ENCODE data around the gene CAD.
"Not testable (repeated sequence)": the region's sequence is repeated elsewhere in the genome, so short reads cannot be mapped to it uniquely, and the experiment has no call there.

CAD gene

DNA sequence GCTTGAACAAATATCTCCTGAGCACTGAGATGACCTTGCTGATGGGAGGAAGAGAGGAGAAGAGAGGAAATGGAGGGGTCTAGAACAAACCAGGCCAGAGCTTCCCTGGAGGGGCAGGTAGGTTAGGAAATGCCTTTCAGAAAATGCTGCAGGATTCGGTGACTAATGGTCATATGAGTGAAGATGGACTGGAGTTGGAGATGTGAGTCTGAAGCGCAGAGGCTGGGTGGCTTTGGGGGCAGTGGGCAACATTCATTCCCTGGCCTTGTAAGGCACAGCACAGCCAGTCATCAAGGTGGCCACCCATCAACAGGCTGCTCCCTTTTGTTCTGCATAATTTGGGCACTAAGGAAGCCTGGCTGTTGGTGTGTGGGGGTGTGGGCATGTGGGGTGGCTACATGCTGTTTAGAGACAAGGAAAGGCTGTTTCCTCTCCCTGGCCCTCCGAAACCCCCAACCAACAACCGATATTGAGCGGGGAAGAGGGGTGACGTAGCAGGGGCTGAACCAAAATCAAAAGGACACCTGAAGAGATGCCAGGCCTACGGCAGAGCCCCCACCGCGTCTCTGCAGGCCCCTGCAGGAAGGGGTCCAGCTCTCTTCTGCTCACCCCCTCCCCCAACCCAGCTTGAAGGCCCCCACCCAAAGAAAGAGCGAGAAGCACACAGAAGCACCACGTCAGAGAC, 44.2 kb downstream of the CAD start:
- DNase-seq, result no peak

- DNase-seq, result no peak
These were observed 44.7 kb downstream of the CAD start for GRCh38 chr2:27261926-27262298.

DNA sequence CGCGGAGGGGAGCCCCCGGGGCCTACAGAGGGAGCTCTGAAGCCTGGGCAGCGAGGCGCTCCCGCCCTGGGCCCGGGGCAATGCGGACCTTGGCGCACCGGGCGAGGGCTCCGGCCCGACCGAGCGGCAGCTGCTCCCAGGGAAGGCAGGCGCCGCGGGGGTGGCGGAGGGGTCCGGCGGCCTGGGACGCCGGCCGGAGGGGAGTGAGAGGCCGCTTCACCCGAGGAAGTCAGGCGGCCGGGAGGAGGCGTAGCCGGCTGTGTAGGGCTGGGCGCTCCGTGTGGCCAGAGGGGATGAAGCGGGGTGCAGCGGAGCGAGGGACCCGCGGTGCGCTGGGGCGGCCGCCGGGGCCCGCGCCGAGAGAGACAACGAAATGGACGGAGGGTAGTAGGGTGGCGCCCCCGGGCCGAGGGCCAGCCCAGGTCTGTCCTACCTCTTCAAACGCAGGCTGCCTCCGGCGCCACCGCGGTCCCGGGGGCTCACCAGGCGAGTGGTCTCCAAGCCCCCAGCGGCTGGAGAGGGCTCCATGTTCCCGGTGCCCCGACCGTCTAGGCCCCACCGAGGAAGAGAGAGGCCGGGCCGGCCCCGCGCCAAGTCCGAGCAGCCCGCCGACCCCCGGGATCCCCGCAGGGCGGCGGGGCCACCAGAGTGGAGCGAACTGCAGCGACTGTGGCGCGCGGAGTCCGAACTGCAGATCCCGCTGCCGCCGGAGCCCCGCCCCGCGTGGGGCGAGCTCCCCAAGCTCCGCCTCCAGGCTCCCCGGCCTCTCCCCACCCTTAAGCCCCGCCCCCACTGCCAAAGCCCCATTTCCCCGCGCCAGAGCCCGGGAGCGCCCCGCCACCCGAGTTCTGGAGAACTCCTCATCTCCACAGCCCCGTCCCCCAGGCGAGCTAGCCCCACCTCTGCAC, 45.5 kb downstream of the CAD start, which contains the start of gene SLC30A3:
Gene SLC30A3 (minus strand): TSS at position 669 of the 908 bp plus-strand sequence. CDS start 141 bp downstream, at position 528.
- peak; percentile 87 for DNase-seq

DNA sequence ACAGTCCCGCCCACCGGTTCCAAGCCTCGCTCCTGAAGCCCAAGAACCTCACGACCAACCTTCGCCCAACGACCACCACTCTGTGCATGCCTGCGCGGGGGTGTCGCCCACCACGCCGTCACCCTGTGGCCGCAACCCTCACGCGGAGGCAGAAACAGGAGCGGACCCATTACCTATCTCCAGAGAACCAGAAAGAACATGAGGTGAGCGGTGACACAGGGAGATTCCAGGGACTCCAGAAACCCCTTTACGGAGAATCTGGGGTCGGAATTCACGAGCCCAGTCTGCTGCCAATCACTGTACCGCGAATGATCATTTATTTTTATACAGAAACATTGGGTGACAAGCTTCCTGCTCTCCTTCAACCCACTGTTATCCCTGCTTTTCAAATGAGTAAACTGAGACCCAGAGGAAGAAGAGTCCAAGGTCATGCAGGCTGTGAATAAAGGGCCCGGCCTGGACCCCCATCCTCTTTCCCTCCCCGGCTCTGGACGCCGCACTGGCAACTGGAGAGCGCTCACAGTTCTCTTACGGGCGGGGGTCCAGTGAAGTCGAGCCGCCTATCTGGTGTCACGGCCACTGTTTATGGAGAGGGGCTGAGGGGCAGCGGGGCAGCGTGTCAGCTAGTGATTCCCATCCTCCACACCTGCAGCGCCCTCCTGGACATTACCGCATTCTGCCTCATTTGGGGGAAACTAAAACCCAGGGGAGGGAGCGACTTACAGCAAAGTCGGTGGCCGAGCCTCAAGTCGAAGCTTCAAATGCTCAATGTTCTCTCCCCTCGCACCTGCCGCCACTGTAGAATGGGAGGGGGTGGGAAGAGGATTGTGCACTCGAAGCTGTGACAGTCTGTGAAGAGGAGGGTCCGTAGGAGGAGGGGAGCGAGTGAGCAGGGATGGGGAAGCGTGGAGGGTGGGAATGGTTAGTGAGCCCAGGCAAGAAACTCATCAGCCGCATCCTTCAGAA, 46.4 kb downstream of the CAD start:
- DNase-seq, result no peak

DNA sequence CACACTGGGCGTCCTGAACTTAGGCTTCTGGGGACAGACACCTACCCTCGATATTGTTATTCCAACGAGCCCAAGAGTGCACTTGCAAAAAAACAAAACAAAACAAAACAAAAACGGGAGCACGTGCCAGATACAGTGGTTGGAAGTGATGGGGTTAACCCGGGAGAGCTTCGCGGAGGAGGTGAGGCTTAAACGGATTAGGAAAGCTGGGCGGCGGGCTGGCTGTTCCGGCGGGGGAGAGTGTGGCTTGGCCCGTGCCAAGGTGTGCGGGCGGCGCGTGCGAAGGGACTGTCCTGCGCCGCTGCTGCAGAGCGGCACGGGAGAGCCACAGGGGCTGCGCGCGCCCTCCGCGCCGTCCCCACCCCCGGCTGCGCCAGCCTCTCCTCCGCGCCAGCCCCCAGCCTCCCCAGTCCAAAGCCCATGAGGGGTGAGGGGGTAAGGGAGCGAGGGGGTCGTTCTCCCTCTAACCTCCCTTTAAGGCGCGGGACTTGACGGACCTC, 47.1 kb downstream of the CAD start:
- DNase-seq, result peak; percentile 15

DNA sequence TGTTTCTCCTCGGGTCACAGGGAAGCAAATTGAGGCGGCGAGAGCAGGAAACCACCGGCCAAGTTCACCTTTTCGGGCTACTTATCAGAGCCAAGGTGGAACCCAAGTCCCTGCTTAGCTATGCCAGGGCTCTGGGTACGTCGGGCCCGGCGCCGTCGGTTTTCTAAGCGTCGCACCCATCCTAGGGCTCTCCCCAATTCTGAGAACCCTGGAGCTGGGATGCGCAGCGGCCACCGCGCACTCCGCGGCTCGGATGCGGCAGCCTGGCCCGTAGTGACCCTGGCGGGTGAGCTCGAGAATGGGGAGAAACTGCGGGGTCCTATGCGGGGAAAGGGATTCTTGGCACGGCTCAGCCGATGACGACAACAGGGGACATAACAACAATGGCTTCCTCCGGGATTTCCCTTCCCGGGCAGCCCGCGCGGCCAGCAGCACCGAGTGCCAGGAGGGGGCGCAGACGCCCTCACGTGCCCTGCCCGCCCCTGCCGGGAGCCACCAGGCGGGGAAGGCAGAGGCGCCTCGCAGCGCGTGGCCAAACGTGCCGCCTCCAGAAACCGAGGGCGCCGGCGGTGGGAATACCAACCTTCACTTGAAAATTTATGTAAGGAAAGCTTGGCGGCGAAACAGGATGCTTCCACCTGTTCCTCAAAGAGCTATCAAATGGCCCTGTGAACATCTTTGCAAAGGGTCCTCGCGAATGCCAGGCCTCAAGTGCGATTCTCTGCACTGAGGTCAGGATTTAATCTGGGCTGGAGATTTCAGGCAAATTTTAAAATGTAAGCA, 47.8 kb downstream of the CAD start:
- DNase-seq, result peak; percentile 69

GRCh38 chr2:27265536-27265870, 48.3 kb downstream of the CAD start:
- no peak for DNase-seq

DNA sequence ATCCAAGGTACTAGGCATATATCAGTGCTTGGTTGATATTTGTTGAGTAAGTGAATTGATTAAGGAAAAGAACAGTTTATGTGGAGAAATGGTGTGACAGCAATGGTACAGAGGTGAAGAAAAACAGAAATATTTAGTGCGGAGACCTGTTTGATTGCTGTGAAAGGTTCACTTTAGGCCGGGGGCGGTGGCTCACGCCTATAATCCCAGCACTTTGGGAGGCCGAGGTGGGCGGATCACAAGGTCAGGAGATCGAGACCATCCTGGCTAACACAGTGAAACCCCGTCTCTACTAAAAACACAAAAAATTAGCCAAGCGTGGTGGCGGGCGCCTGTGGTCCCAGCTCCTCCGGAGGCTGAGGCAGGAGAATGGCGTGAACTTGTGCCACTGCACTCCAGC, 51.1 kb downstream of the CAD start:
- not testable (repeated sequence) for DNase-seq

DNA sequence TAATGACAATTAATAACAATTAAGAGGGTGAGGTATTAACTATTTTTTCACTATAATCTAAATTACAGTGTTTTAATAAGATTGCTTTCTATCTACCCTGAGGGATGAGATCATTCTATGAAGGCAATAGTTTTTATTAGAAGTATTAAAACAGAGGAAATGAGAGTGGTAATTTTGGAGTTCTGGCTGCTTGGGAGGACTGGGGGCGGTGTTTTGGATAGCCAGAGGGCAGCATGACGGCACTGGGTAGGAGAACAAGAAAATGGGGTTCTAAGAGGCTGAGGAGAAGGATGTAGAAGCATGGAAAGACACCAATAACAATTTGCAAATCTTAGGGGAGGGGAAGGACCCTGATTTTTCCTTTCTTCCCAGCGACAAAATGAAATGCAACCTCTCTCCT, 53.0 kb downstream of the CAD start:
- DNase-seq, result no peak

GRCh38 chr2:27270670-27271069, 53.5 kb downstream of the CAD start:
- DNase-seq, result no peak

- no peak for DNase-seq
These were observed 54.6 kb downstream of the CAD start for GRCh38 chr2:27271631-27272340.

DNA sequence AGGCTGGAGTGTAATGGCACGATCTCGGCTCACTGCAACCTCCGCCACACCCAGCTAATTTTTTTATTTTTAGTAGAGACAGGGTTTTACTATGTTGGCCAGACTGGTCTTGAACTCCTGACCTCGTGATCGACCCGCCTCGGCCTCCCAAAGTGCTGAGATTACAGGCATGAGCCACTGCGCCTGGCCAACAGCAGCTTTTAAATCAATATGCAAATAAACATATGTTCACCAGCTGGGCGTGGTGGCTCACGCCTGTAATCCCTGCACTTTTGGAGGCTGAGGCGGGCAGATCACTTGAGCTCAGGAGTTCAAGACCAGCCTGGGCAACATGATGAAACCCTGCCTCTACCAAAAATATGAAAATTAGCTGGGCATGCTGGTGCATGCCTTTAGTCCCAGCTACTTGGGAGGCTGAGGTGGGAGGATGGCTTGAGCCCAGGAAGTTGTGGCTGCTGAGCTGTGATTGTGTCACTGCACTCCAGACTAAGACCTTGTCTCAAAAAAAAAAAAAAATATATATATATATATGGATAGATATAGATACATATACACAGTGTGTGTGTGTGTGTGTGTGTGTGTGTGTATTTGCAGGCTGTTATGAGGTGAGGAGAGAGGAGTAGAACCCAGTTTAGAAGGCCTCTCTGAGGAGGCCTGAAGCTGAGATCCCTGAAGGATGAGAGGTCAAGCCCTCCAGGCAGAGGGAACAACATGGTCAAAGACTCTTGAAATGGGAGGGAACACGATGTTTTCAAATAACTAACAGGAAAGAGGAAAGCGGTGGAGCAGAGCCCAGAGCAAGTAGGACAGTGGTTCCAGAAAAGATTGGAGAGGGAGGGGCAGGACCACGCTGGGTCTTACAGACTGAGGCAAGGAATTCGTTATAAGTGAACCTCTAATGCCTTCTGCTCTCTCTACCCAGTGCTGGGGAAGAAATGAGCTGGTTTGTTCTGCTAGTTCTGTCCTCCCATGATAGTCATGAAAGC, 55.7 kb downstream of the CAD start:
- DNase-seq, result not testable (repeated sequence)

GRCh38 chr2:27275211-27276150, 58.3 kb downstream of the CAD start, which contains the start of gene DNAJC5G:
DNAJC5G (plus strand) TSS chr2:27275433; CDS start chr2:27276729, 1,296 bp downstream.
- no peak for DNase-seq

DNA sequence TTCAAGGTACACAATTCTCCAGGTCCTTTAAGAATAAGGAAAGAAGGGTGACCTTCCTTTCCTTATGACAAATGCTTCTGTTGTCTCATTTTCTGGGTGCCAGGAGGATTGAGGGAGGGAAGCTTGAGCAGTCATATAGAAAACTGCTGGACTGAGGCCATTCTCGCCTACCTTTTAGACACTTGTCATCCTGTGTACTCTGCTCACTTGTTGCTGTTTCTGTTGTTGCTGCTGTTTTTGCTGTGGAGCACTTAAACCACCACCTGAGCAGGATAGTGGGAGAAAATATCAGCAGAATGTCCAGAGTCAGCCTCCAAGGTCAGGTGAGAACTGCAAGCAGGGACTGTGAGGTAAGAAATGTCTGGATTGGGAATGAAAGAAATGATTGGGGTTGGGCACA, 60.8 kb downstream of the CAD start:
- no peak for DNase-seq

- no peak for DNase-seq
These were observed 63.7 kb downstream of the CAD start for GRCh38 chr2:27280826-27281225.

GRCh38 chr2:27281442-27281841, 64.3 kb downstream of the CAD start:
- DNase-seq, result no peak

DNA sequence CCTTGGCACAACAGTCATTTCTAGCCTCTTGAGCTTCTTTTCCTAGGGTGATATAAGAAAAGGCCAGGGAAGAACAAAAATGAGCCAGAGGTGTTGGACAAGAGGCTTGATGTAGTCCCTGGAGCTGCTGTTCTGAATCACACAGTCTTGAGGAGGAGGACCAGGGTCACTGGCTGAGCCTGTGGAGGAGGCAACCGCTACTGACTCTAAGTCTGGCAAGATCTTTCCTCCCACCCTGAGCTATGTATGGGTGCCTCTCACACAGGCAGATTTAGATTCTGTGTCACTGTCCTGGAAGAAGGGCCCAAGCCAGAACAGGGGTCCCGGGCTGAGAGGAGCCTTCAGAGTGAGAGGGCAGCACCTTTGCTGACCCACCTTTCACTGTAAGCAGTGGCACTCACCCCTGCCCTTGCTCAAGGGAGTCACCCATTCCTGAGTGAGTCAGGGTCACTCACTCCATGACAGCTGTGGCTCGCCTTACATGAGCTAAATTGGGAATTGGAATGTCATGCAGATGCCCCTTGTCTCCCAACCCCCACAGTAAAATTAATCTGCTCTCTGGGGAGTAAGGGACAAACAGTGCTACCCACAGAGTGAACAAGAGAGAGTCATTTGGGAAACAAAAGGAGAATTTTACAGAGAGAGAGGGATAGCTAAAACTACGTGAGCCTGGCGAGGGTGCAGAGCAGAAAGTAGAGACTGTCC, 64.8 kb downstream of the CAD start, which contains the start of gene TRIM54:
Gene TRIM54 (plus strand): TSS at position 575 of the 705 bp plus-strand sequence. CDS start 303 bp downstream, outside the sequence.
- DNase-seq, result no peak

DNA sequence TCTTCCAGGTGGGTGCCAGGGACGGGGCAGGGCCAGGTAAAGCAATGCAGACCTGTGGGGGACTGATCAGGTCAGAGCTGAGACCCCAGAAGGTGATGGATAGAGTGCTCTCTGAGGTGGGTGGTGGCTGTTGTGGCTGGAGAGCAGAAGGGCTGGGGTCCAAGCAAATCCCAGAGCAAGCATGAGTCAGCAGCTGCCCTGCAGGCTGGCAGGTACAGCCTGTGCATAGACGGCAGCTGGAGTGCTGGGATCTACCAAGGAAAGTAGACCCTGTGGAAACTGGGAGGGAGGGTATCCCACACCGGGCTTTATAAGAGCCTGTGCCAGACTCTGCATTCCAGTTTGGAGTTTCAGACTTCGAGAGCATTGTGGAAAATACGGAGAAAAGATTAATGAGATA, 65.7 kb downstream of the CAD start:
- no peak for DNase-seq
